ENCODE data around the gene SLC35F5. TPM values are rescaled to one million over a fixed set of nuclear protein-coding genes. Genes with fewer than 3 reads are reported as not detected.

The SLC35F5 gene
- total and polyA plus RNA-seq, 2 of the 13 experiments (the other 11 are each of a cell fraction or from before 2014, with no cell fraction given) = 139 to 174 TPM

DNA sequence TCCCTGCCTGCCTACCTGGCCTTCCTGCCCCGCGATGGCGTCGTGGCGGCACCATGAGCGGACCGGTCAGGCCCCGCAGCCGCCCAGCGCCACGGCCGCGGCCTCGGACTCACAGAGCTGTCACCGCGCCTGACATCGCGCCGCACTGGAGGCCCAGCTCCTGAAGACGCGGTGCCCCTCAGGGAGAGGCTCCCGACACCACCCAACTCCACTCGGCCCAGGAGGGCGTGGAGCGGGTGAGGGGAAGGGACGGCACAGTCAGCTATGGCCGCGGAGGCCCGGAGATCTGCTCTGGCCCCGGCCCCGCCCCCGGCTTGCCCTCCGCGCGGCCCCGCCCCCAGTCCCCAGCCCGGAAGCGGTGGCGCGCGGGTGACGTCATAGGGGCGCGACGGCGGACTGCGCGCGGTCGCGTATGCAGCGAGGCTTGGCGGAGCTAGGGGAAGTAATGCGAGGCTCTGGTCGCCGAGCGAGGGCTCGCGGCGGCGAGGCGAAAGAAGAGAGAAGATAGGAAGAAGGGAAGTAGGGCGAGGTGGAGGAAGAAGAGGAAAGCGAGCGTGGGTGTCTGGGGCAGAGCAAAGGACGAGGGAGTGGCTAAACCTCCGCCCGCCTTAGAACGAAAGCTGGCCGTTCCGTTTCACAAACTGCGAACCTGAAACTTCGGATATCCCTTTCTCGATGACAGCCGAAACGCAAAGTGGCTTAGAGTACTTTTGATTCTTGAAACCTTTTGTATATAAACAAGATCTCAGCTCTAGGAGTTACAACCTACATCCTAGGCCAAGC, at the start of gene SLC35F5 (continued):
- TF ChIP-seq, protein P1, sequence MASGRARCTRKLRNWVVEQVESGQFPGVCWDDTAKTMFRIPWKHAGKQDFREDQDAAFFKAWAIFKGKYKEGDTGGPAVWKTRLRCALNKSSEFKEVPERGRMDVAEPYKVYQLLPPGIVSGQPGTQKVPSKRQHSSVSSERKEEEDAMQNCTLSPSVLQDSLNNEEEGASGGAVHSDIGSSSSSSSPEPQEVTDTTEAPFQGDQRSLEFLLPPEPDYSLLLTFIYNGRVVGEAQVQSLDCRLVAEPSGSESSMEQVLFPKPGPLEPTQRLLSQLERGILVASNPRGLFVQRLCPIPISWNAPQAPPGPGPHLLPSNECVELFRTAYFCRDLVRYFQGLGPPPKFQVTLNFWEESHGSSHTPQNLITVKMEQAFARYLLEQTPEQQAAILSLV (CRISPR knock-in tag; IDR thresholded peaks at IDR 0.05; ENCODE audit: borderline replicate concordance) = peak; percentile 99
- peak; percentile 56 for TF ChIP-seq TBL1XR1 (IDR thresholded peaks at IDR 0.05; ENCODE audit: borderline replicate concordance, low read length, partially characterized antibody)
- peak; percentile 85 for TF ChIP-seq ZNF160 (CRISPR knock-in tag; IDR thresholded peaks at IDR 0.05)
- TF ChIP-seq ZNF724P (CRISPR knock-in tag; IDR thresholded peaks at IDR 0.05; ENCODE audit: borderline replicate concordance) = no peak
- peak; percentile 99 for TF ChIP-seq POLR2AphosphoS5 (IDR thresholded peaks at IDR 0.05; ENCODE audit: low read depth, low read length)
- no peak for TF ChIP-seq EZH2 (conservative IDR thresholded peaks at IDR 0.05; ENCODE audit: low read depth, low read length)
- peak; percentile 93; the same call in 1 of the 2 replicates for TF ChIP-seq ZFP90 (CRISPR knock-in tag; IDR thresholded peaks at IDR 0.05; ENCODE audit: borderline replicate concordance)
- TF ChIP-seq ZNF644 (CRISPR knock-in tag; IDR thresholded peaks at IDR 0.05; ENCODE audit: low read depth) = no peak
- TF ChIP-seq TBP (CRISPR knock-in tag; IDR thresholded peaks at IDR 0.05) = peak; percentile 66; the same call in 1 of the 2 replicates
- TF ChIP-seq, protein P2, sequence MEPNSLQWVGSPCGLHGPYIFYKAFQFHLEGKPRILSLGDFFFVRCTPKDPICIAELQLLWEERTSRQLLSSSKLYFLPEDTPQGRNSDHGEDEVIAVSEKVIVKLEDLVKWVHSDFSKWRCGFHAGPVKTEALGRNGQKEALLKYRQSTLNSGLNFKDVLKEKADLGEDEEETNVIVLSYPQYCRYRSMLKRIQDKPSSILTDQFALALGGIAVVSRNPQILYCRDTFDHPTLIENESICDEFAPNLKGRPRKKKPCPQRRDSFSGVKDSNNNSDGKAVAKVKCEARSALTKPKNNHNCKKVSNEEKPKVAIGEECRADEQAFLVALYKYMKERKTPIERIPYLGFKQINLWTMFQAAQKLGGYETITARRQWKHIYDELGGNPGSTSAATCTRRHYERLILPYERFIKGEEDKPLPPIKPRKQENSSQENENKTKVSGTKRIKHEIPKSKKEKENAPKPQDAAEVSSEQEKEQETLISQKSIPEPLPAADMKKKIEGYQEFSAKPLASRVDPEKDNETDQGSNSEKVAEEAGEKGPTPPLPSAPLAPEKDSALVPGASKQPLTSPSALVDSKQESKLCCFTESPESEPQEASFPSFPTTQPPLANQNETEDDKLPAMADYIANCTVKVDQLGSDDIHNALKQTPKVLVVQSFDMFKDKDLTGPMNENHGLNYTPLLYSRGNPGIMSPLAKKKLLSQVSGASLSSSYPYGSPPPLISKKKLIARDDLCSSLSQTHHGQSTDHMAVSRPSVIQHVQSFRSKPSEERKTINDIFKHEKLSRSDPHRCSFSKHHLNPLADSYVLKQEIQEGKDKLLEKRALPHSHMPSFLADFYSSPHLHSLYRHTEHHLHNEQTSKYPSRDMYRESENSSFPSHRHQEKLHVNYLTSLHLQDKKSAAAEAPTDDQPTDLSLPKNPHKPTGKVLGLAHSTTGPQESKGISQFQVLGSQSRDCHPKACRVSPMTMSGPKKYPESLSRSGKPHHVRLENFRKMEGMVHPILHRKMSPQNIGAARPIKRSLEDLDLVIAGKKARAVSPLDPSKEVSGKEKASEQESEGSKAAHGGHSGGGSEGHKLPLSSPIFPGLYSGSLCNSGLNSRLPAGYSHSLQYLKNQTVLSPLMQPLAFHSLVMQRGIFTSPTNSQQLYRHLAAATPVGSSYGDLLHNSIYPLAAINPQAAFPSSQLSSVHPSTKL (CRISPR knock-in tag; IDR thresholded peaks at IDR 0.05) = peak; percentile 73
- no peak for TF ChIP-seq SIX1 (CRISPR knock-in tag; IDR thresholded peaks at IDR 0.05; ENCODE audit: borderline replicate concordance)
- TF ChIP-seq, protein P3, sequence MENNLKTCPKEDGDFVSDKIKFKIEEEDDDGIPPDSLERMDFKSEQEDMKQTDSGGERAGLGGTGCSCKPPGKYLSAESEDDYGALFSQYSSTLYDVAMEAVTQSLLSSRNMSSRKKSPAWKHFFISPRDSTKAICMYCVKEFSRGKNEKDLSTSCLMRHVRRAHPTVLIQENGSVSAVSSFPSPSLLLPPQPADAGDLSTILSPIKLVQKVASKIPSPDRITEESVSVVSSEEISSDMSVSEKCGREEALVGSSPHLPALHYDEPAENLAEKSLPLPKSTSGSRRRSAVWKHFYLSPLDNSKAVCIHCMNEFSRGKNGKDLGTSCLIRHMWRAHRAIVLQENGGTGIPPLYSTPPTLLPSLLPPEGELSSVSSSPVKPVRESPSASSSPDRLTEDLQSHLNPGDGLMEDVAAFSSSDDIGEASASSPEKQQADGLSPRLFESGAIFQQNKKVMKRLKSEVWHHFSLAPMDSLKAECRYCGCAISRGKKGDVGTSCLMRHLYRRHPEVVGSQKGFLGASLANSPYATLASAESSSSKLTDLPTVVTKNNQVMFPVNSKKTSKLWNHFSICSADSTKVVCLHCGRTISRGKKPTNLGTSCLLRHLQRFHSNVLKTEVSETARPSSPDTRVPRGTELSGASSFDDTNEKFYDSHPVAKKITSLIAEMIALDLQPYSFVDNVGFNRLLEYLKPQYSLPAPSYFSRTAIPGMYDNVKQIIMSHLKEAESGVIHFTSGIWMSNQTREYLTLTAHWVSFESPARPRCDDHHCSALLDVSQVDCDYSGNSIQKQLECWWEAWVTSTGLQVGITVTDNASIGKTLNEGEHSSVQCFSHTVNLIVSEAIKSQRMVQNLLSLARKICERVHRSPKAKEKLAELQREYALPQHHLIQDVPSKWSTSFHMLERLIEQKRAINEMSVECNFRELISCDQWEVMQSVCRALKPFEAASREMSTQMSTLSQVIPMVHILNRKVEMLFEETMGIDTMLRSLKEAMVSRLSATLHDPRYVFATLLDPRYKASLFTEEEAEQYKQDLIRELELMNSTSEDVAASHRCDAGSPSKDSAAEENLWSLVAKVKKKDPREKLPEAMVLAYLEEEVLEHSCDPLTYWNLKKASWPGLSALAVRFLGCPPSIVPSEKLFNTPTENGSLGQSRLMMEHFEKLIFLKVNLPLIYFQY (CRISPR knock-in tag; IDR thresholded peaks at IDR 0.05; ENCODE audit: borderline replicate concordance) = no peak
- TF ChIP-seq, protein P4, sequence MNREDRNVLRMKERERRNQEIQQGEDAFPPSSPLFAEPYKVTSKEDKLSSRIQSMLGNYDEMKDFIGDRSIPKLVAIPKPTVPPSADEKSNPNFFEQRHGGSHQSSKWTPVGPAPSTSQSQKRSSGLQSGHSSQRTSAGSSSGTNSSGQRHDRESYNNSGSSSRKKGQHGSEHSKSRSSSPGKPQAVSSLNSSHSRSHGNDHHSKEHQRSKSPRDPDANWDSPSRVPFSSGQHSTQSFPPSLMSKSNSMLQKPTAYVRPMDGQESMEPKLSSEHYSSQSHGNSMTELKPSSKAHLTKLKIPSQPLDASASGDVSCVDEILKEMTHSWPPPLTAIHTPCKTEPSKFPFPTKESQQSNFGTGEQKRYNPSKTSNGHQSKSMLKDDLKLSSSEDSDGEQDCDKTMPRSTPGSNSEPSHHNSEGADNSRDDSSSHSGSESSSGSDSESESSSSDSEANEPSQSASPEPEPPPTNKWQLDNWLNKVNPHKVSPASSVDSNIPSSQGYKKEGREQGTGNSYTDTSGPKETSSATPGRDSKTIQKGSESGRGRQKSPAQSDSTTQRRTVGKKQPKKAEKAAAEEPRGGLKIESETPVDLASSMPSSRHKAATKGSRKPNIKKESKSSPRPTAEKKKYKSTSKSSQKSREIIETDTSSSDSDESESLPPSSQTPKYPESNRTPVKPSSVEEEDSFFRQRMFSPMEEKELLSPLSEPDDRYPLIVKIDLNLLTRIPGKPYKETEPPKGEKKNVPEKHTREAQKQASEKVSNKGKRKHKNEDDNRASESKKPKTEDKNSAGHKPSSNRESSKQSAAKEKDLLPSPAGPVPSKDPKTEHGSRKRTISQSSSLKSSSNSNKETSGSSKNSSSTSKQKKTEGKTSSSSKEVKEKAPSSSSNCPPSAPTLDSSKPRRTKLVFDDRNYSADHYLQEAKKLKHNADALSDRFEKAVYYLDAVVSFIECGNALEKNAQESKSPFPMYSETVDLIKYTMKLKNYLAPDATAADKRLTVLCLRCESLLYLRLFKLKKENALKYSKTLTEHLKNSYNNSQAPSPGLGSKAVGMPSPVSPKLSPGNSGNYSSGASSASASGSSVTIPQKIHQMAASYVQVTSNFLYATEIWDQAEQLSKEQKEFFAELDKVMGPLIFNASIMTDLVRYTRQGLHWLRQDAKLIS (CRISPR knock-in tag; IDR thresholded peaks at IDR 0.05) = peak; percentile 65
- TF ChIP-seq, protein P5, sequence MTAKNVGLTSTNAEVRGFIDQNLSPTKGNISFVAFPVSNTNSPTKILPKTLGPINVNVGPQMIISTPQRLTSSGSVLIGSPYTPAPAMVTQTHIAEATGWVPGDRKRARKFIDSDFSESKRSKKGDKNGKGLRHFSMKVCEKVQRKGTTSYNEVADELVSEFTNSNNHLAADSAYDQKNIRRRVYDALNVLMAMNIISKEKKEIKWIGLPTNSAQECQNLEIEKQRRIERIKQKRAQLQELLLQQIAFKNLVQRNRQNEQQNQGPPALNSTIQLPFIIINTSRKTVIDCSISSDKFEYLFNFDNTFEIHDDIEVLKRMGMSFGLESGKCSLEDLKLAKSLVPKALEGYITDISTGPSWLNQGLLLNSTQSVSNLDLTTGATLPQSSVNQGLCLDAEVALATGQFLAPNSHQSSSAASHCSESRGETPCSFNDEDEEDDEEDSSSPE (CRISPR knock-in tag; IDR thresholded peaks at IDR 0.05) = peak; percentile 90
